Neutrophil (primary cell): ENCODE results near the gene C19orf73.

ENCODE experiments used
- H3K27ac ChIP-seq: fragments of 200-600 bp; sonication (generic); 2 replicates; pipeline ENCODE4 v1.5.1; 2016; ENCODE audit warnings: mild to moderate bottlenecking, moderate library complexity
- H3K27me3 ChIP-seq: fragments of 200-600 bp; sonication (generic); 2 replicates; pipeline ENCODE4 v1.6.0; 2016; ENCODE audit warnings: mild to moderate bottlenecking
- H3K36me3 ChIP-seq: fragments of 200-600 bp; sonication (generic); 2 replicates; pipeline ENCODE4 v1.5.1; 2017
- H3K4me1 ChIP-seq, 2 experiments: fragments of 200-600 bp in 1 of 2; sonication (generic) in 1 of 2; 1 replicate in 1 of 2; 2 replicates in 1 of 2; pipeline versions ENCODE4 v1.5.1 to v1.6.1; 2013 to 2016; ENCODE audit warnings: low read depth in 1 of 2, low read length in 1 of 2, mild to moderate bottlenecking in 1 of 2, moderate library complexity in 1 of 2; ENCODE audit not compliant: control insufficient read depth in 1 of 2, insufficient read depth in 1 of 2
- H3K4me3 ChIP-seq, 2 experiments: fragments of 200-600 bp in 1 of 2; sonication (generic) in 1 of 2; 1 replicate in 1 of 2; 2 replicates in 1 of 2; pipeline ENCODE4 v1.5.1; 2013 to 2016; ENCODE audit warnings: low read depth in 1 of 2, low read length in 1 of 2, mild to moderate bottlenecking in 1 of 2, moderate library complexity in 1 of 2
- H3K9me3 ChIP-seq: fragments of 200-600 bp; sonication (generic); 2 replicates; pipeline ENCODE4 v1.5.1; 2016
- CTCF ChIP-seq: fragments of 200-600 bp; sonication (generic); IDR thresholded peaks from 2 replicates; pipeline ENCODE4 v1.5.1; 2016; ENCODE audit warnings: antibody characterized with exemption

Gene C19orf73

GRCh38 chr19:49109051-49109450 lies 9.9 kb downstream of the C19orf73 start:
- no peak for TF ChIP-seq CTCF
- H3K4me3 ChIP-seq, result no peak overlapping the region
- peaks cover 4 to 5% of the 10 kb centered on the region in 2 experiments for H3K4me1 ChIP-seq
- no peaks in the 10 kb centered on the region for H3K9me3 ChIP-seq
- H3K27me3 ChIP-seq, result peaks cover 14% of the 10 kb centered on the region
- no peak overlapping the region for H3K27ac ChIP-seq
- H3K36me3 ChIP-seq, result peaks cover 52% of the 10 kb centered on the region

- no peaks in the 10 kb centered on the region for H3K4me1 ChIP-seq
- no peak overlapping the region for H3K4me3 ChIP-seq
- H3K9me3 ChIP-seq, result no peaks in the 10 kb centered on the region
- peaks cover 2% of the 10 kb centered on the region for H3K27me3 ChIP-seq
- H3K27ac ChIP-seq, result no peak overlapping the region
- TF ChIP-seq CTCF, result no peak
- H3K36me3 ChIP-seq, result peaks cover 64% of the 10 kb centered on the region
These were observed 11.1 kb downstream of the C19orf73 start for GRCh38 chr19:49107625-49108459.

GRCh38 chr19:49106648-49107135 lies 12.3 kb downstream of the C19orf73 start:
- H3K36me3 ChIP-seq, result peaks cover 75% of the 10 kb centered on the region

GRCh38 chr19:49104229-49104864 lies 14.6 kb downstream of the C19orf73 start:
- Histone ChIP-seq H3K27me3 (no peaks in the 10 kb centered on the region), H3K4me1 (no peaks in the 10 kb centered on the region), H3K27ac (no peak overlapping the region), H3K9me3 (no peaks in the 10 kb centered on the region), H3K36me3 (peaks cover 96% of the 10 kb centered on the region), H3K4me3 (no peak overlapping the region)
- TF ChIP-seq CTCF, result no peak

More at GRCh38 chr19:49106648-49107135, 12.3 kb downstream of the C19orf73 start:
- Histone ChIP-seq H3K4me3 (no peak overlapping the region), H3K4me1 (no peaks in the 10 kb centered on the region), H3K27me3 (no peaks in the 10 kb centered on the region), H3K27ac (no peak overlapping the region), H3K9me3 (no peaks in the 10 kb centered on the region)
- peak; percentile 56 for TF ChIP-seq CTCF

GRCh38 chr19:49103331-49104085 lies 15.4 kb downstream of the C19orf73 start:
- Histone ChIP-seq H3K9me3 (no peaks in the 10 kb centered on the region), H3K27me3 (no peaks in the 10 kb centered on the region), H3K36me3 (peaks cover 98% of the 10 kb centered on the region), H3K4me3 (no peak overlapping the region), H3K27ac (no peak overlapping the region), H3K4me1 (no peaks in the 10 kb centered on the region)
- no peak for TF ChIP-seq CTCF
